K562 (cell line): ENCODE results near the gene POLR2J. TPM values are rescaled to one million over a fixed set of nuclear protein-coding genes. Genes with fewer than 3 reads are reported as not detected.

Experiments used
- ATAC-seq: fragments of 200-7000 bp; cut with Tn5 transposase; 3 replicates; pipeline ENCODE4 v1.9.1; 2020; ENCODE audit warnings: moderate library complexity
- BruUV-seq: library from RNA; stranded (reverse); fragments of 400-500 nt; replicated peaks from 2 replicates; lab custom pipeline; 2021; lab: Mats Ljungman, UMichigan
- CTCF ChIA-PET: fragments of 300-600 bp; formaldehyde crosslinking; extraction: SDS; loops from one replicate; lab custom pipeline; 2021; ENCODE audit warnings: low intra/inter-chr PET ratio; lab: Yijun Ruan, JAX
- POLR2A ChIA-PET: fragments of 300-600, 350-650 bp; sonication (Branson Sonifier 250); formaldehyde crosslinking; extraction: SDS; loops from one replicate; lab custom pipeline; 2021; ENCODE audit warnings: antibody characterized with exemption, inconsistent platforms; lab: Yijun Ruan, JAX
- DNase-seq, 4 experiments: peaks; one replicate each; pipeline versions ENCODE4 v3.0.0 to v3.0.0-alpha.2; 2011 to 2018; ENCODE audit warnings: low spot score in 3 of 4, mixed read lengths in 3 of 4; ENCODE audit errors: extremely low read depth in 1 of 4
- FAIRE-seq: peaks from 2 replicates; lab custom pipeline; 2011; peaks lifted over from hg19 to GRCh38; lab: Jason Lieb, UNC
- H2AFZ ChIP-seq: 2 replicates; pipeline ENCODE4 v1.6.0; 2011; ENCODE audit warnings: low read depth, low read length, control low read depth, inconsistent platforms
- H3K27ac ChIP-seq: fragments of 200-600 bp; 3 replicates; pipeline ENCODE4 v1.8.0; 2011; ENCODE audit warnings: low read depth, mild to moderate bottlenecking, control low read depth, inconsistent platforms, low read length, moderate library complexity, mixed read lengths; ENCODE audit errors: extremely low read depth
- H3K27me3 ChIP-seq, 2 experiments: fragments of 300-600 bp in 1 of 2; 2 replicates in 1 of 2; 3 replicates in 1 of 2; pipeline versions ENCODE4 v1.6.0 to v1.8.0; 2011; ENCODE audit warnings: inconsistent platforms in 2 of 2, low read length in 2 of 2, mild to moderate bottlenecking in 1 of 2, mixed read lengths in 1 of 2, moderate library complexity in 1 of 2; ENCODE audit not compliant: control insufficient read depth in 2 of 2, insufficient read depth in 2 of 2
- H3K36me3 ChIP-seq: fragments of 300-600 bp; 3 replicates; pipeline ENCODE4 v1.8.0; 2011; ENCODE audit warnings: mild to moderate bottlenecking, low read length, inconsistent platforms; ENCODE audit not compliant: control insufficient read depth, insufficient read depth
- H3K4me1 ChIP-seq, 2 experiments: fragments of 200-600 bp in 1 of 2; replicated peaks in 1 of 2; 2 replicates in 1 of 2; 3 replicates in 1 of 2; pipeline versions ENCODE4 v1.5.1 to v1.8.0; 2011; ENCODE audit warnings: inconsistent platforms in 2 of 2, low read length in 2 of 2, mild to moderate bottlenecking in 1 of 2, mixed read lengths in 1 of 2, moderate library complexity in 1 of 2; ENCODE audit not compliant: control insufficient read depth in 2 of 2, insufficient read depth in 2 of 2
- H3K4me2 ChIP-seq: 2 replicates; pipeline ENCODE4 v1.6.1; 2011; ENCODE audit warnings: low read length, control low read depth, inconsistent platforms, mixed read lengths; ENCODE audit not compliant: insufficient read depth
- H3K4me3 ChIP-seq: fragments of 200-600 bp; sonication (generic), shearing (Covaris generic); 2 replicates; pipeline ENCODE4 v1.5.1; 2016; ENCODE audit warnings: control low read depth, inconsistent platforms
- H3K79me2 ChIP-seq: fragments of 200-600 bp; 3 replicates; pipeline ENCODE4 v1.8.0; 2011; ENCODE audit warnings: low read length, inconsistent platforms; ENCODE audit not compliant: control insufficient read depth, insufficient read depth
- H3K9ac ChIP-seq, 2 experiments: 2 replicates each; pipeline versions ENCODE4 v1.6.0 to v1.6.1; 2011; ENCODE audit warnings: low read depth in 2 of 2, low read length in 2 of 2, control low read depth in 1 of 2, inconsistent platforms in 1 of 2, mild to moderate bottlenecking in 1 of 2, mixed read lengths in 1 of 2; ENCODE audit not compliant: insufficient read depth in 1 of 2
- H3K9me1 ChIP-seq: one replicate; pipeline ENCODE4 v1.6.0; 2011; ENCODE audit warnings: inconsistent platforms, mild to moderate bottlenecking, low read length, moderate library complexity; ENCODE audit not compliant: control insufficient read depth, insufficient read depth
- H3K9me3 ChIP-seq: replicated peaks from 2 replicates; pipeline ENCODE4 v1.5.1; 2011; ENCODE audit warnings: low read depth, low read length, inconsistent platforms; ENCODE audit not compliant: control insufficient read depth, insufficient read depth
- H4K20me1 ChIP-seq: replicated peaks from 2 replicates; pipeline ENCODE4 v1.6.1; 2011; ENCODE audit warnings: low read length, inconsistent platforms, mixed read lengths; ENCODE audit not compliant: control insufficient read depth, insufficient read depth
- FOXP4 ChIP-seq: sonication (generic); formaldehyde crosslinking; IDR thresholded peaks from 2 replicates; pipeline ENCODE4 v1.8.0; 2022; ENCODE audit warnings: mild to moderate bottlenecking, missing genetic modification reagents, borderline replicate concordance
- POLR2A ChIP-seq: fragments of 450-650 bp; conservative IDR thresholded peaks from 2 replicates; pipeline ENCODE4 v1.6.1; 2016
- POLR2G ChIP-seq: fragments of 200-400 bp; formaldehyde crosslinking; IDR thresholded peaks from 2 replicates; pipeline ENCODE4 v1.6.1; 2017; ENCODE audit warnings: low read depth, mild to moderate bottlenecking, antibody characterized with exemption, low read length, moderate library complexity
- RBFOX2 ChIP-seq: fragments of 200-400 bp; formaldehyde crosslinking; IDR thresholded peaks from 2 replicates; pipeline ENCODE4 v1.6.1; 2017; ENCODE audit warnings: low read depth, mild to moderate bottlenecking, low read length, moderate library complexity
- ZBTB33 ChIP-seq: sonication (generic); formaldehyde crosslinking; IDR thresholded peaks from 2 replicates; pipeline ENCODE4 v1.8.1; 2023; ENCODE audit warnings: mild to moderate bottlenecking, missing genetic modification reagents
- WGBS: fragments of 100-300 bp; shearing (Covaris generic); methylation state at CpG from one replicate; pipeline ENCODE4 v1.1.6; 2016; ENCODE audit warnings: low coverage, mixed read lengths; ENCODE audit not compliant: insufficient coverage; ENCODE audit errors: missing lambda C conversion rate; 5-methylcytosine and 5-hydroxymethylcytosine counted together
- in situ Hi-C: fragments of 300-500 bp; cut with MboI; formaldehyde crosslinking; loops from 4 replicates; pipeline ENCODE4 v1.15.0; 2018; ENCODE audit warnings: inconsistent platforms, mixed read lengths
- intact Hi-C: fragments of 100-400 bp; cut with micrococcal nuclease; formaldehyde crosslinking; loops from 2 replicates; pipeline ENCODE4 v1.14.2; 2022
- polyA plus RNA-seq, 8 experiments: library from polyadenylated mRNA; depleted of rRNA in 4 of 8; stranded (reverse) in 5 of 8; unstranded in 3 of 8; fragments of >200 nt; fragmentation: Nextera tagmentation in 2 of 8; fragmentation: Illumina TruSeq in 1 of 8; extraction: Ambion mirVana in 2 of 8; extraction: Trizol in 1 of 8; gene quantifications; 2 replicates each; pipeline versions ENCODE4 v1.2.1 to v1.2.3, GENCODE V29; 2011 to 2014; ENCODE audit warnings: inconsistent platforms in 1 of 8, missing spikeins in 1 of 8
- total RNA-seq, 7 experiments: library from RNA; depleted of rRNA in 6 of 7; stranded (reverse); fragments of >200 nt in 6 of 7; fragmentation: Illumina TruSeq in 2 of 7; extraction: Trizol in 2 of 7; gene quantifications; 2 replicates each; pipeline versions ENCODE4 v1.2.1 to v1.2.3, GENCODE V29; 2011 to 2021; ENCODE audit warnings: low replicate concordance in 1 of 7

POLR2J gene
- total and polyA plus RNA-seq, 9 of the 15 experiments (the other 6 are each of a cell fraction or from before 2014, with no cell fraction given), result 32.3 to 220 (median 113) TPM

- Histone ChIP-seq H3K27me3 (no peaks in the 10 kb centered on the region), H3K9me3 (no peaks in the 10 kb centered on the region), H3K4me2 (no peak overlapping the region), H3K36me3 (peaks cover 72% of the 10 kb centered on the region; the same call in 2 of the 3 replicates), H3K9ac (peak overlapping the region in 1 of 2 experiments; percentile 62; a peak in 2 of 4 replicates), H3K27ac (no peak overlapping the region), H2AFZ (no peak overlapping the region), H3K79me2 (peaks cover 16% of the 10 kb centered on the region), H4K20me1 (peaks cover 3% of the 10 kb centered on the region; the same call in 1 of the 2 replicates), H3K4me1 (peaks cover 8 to 68% of the 10 kb centered on the region in 2 experiments; a peak in 3 of 5 replicates), H3K9me1 (peaks cover 5% of the 10 kb centered on the region), H3K4me3 (no peak overlapping the region)
- no TSS peak for BruUV-seq
- no peak for TF ChIP-seq FOXP4 (CRISPR knock-in tag)
- TF ChIP-seq ZBTB33 (CRISPR knock-in tag), result 0 out of 2 replicates have a peak, but pooled peaks have one; percentile 25
- peak; percentile 62 for TF ChIP-seq RBFOX2
- TF ChIP-seq POLR2G, result peak; percentile 65
- 0 out of 2 replicates have a peak, but pooled peaks have one; percentile 7 for TF ChIP-seq POLR2A
- in situ Hi-C loops, result loop anchor here (25.0 kb wide), 2 partner anchors 93 to 193 kb away; partner anchors contain the start of genes POLR2J2, POLR2J3, SPDYE2 and SPDYE2B
- CTCF ChIA-PET, result no interaction called here
- ATAC-seq, result no peak
- FAIRE-seq, result no peak
- WGBS, result 92% methylated on average over 22 of the region's 24 CpGs
- POLR2A ChIA-PET, result no interaction called here
- no peak for DNase-seq
- intact Hi-C loops, result no loop called here
These were observed 9.3 kb downstream of the POLR2J start for GRCh38 chr7:102469351-102469971.
